ENCODE measurements around the gene PDP2. TPM values are rescaled to one million over a fixed set of nuclear protein-coding genes. Genes with fewer than 3 reads are reported as not detected.

Gene PDP2
- polyA plus RNA-seq, 1 donor (not counting 4 experiments of a cell fraction or from before 2014, with no cell fraction given), result 18.5 TPM

DNA sequence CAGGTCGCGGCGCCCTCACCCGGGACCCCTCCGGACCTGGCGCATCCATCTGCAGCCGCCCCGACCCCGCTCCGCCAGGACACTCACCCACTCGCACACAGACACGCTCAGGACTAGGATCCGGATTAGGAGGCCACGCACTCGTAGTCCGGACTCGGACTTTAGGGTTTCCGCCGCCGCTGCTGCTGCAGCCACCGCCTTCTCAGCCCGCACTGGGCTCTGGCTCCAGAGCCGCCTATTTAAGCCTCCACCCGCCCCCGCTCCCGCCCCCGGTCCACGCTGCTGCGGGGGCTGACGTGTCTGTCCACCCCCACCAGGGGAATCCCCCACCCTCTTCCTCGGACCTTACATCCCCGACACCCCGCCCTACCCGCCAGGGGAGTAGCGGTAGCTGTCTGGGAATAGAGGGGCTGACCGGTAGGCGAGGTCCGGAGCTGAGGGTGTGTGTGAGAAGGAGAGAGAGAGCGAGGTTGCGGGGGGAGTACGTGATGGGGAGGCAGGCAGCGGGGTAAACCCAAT is 45.1 kb downstream of the PDP2 start, which contains the start of gene RRAD:
Gene RRAD, minus strand, starts transcription at position 214 of the 519 bp plus-strand sequence. CDS start 356 bp downstream, outside the sequence.
- dilution Hi-C loops (cut with MboI; ENCODE audit: extremely low pct_ligation_motif_present, low sequenced_read_pairs), result no loop called here
- no peaks in the 10 kb centered on the region for H3K36me3 ChIP-seq (ENCODE audit: control insufficient read depth in 2 of 2, extremely low read depth in 1 of 2, insufficient read depth in 2 of 2, low read length in 2 of 2)
- no peak within 1 kb of the TSS for H3K27ac ChIP-seq (ENCODE audit: control insufficient read depth, insufficient read depth, low read length)
- H4K20me1 ChIP-seq (ENCODE audit: control insufficient read depth, extremely low read depth, insufficient read depth, low read length), result no peaks in the 10 kb centered on the region
- H3K4me2 ChIP-seq (ENCODE audit: control insufficient read depth, extremely low read depth, insufficient read depth, low read depth, low read length), result peak within 1 kb of the TSS; percentile 54
- DNase-seq (ENCODE audit: low read depth, low spot score), result no peak
- H3K9me1 ChIP-seq (ENCODE audit: control insufficient read depth, extremely low read depth, insufficient read depth, low read length), result no peaks in the 10 kb centered on the region
- H3K9ac ChIP-seq (ENCODE audit: control insufficient read depth, extremely low read depth, insufficient read depth, low read length), result no peak within 1 kb of the TSS
- no peaks in the 10 kb centered on the region for H3K9me3 ChIP-seq (ENCODE audit: control insufficient read depth, low read depth, low read length)
- no peaks in the 10 kb centered on the region for H3K79me2 ChIP-seq (ENCODE audit: control insufficient read depth, insufficient read depth, low read length)
- H3K4me1 ChIP-seq (ENCODE audit: control insufficient read depth, extremely low read depth, insufficient read depth, low read length), result peaks cover 19% of the 10 kb centered on the region
- peaks cover 44% of the 10 kb centered on the region for H3K27me3 ChIP-seq (ENCODE audit: control insufficient read depth, extremely low read depth, insufficient read depth, low read length)
- no peak for FAIRE-seq
- no peak within 1 kb of the TSS for H2AFZ ChIP-seq (ENCODE audit: control insufficient read depth, low read length)
- peak within 1 kb of the TSS in 2 of 3 experiments; percentile 13 to 20 for H3K4me3 ChIP-seq (ENCODE audit: control insufficient read depth in 2 of 3, extremely low read depth in 1 of 3, insufficient read depth in 2 of 3, low read depth in 1 of 3, low read length in 3 of 3)
- TF ChIP-seq, protein P1, sequence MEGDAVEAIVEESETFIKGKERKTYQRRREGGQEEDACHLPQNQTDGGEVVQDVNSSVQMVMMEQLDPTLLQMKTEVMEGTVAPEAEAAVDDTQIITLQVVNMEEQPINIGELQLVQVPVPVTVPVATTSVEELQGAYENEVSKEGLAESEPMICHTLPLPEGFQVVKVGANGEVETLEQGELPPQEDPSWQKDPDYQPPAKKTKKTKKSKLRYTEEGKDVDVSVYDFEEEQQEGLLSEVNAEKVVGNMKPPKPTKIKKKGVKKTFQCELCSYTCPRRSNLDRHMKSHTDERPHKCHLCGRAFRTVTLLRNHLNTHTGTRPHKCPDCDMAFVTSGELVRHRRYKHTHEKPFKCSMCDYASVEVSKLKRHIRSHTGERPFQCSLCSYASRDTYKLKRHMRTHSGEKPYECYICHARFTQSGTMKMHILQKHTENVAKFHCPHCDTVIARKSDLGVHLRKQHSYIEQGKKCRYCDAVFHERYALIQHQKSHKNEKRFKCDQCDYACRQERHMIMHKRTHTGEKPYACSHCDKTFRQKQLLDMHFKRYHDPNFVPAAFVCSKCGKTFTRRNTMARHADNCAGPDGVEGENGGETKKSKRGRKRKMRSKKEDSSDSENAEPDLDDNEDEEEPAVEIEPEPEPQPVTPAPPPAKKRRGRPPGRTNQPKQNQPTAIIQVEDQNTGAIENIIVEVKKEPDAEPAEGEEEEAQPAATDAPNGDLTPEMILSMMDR (optimal IDR thresholded peaks at IDR 0.05 in 1 of 3, IDR thresholded peaks at IDR 0.05 in 1 of 3, conservative IDR thresholded peaks at IDR 0.05 in 1 of 3; ENCODE audit: extremely low read depth in 1 of 3, insufficient read depth in 2 of 3, low read length in 3 of 3), result no peak
- peak; percentile 3 for TF ChIP-seq EZH2 (IDR thresholded peaks at IDR 0.05; ENCODE audit: low read length)

GRCh38 chr16:66926171-66926947 is 46.0 kb downstream of the PDP2 start:
- no peaks in the 10 kb centered on the region for H4K20me1 ChIP-seq (ENCODE audit: control insufficient read depth, extremely low read depth, insufficient read depth, low read length)
- FAIRE-seq (no peak), DNase-seq (ENCODE audit: low read depth, low spot score) (no peak)
- H3K4me1 ChIP-seq (ENCODE audit: control insufficient read depth, extremely low read depth, insufficient read depth, low read length), result peaks cover 19% of the 10 kb centered on the region
- H3K9me3 ChIP-seq (ENCODE audit: control insufficient read depth, low read depth, low read length), result no peaks in the 10 kb centered on the region
- H3K27ac ChIP-seq (ENCODE audit: control insufficient read depth, insufficient read depth, low read length), result no peak overlapping the region
- no peak for TF ChIP-seq EZH2 (IDR thresholded peaks at IDR 0.05; ENCODE audit: low read length)
- TF ChIP-seq, protein P1 (optimal IDR thresholded peaks at IDR 0.05 in 1 of 3, IDR thresholded peaks at IDR 0.05 in 1 of 3, conservative IDR thresholded peaks at IDR 0.05 in 1 of 3; ENCODE audit: extremely low read depth in 1 of 3, insufficient read depth in 2 of 3, low read length in 3 of 3), result no peak
- H3K4me3 ChIP-seq (ENCODE audit: control insufficient read depth in 2 of 3, extremely low read depth in 1 of 3, insufficient read depth in 2 of 3, low read depth in 1 of 3, low read length in 3 of 3), result no peak overlapping the region
- H3K9me1 ChIP-seq (ENCODE audit: control insufficient read depth, extremely low read depth, insufficient read depth, low read length), result no peaks in the 10 kb centered on the region
- H3K36me3 ChIP-seq (ENCODE audit: control insufficient read depth in 2 of 2, extremely low read depth in 1 of 2, insufficient read depth in 2 of 2, low read length in 2 of 2), result no peaks in the 10 kb centered on the region
- no peak overlapping the region for H2AFZ ChIP-seq (ENCODE audit: control insufficient read depth, low read length)
- H3K27me3 ChIP-seq (ENCODE audit: control insufficient read depth, extremely low read depth, insufficient read depth, low read length), result peaks cover 38% of the 10 kb centered on the region
- dilution Hi-C loops (cut with MboI; ENCODE audit: extremely low pct_ligation_motif_present, low sequenced_read_pairs), result no loop called here
- no peak overlapping the region for H3K4me2 ChIP-seq (ENCODE audit: control insufficient read depth, extremely low read depth, insufficient read depth, low read depth, low read length)
- no peaks in the 10 kb centered on the region for H3K79me2 ChIP-seq (ENCODE audit: control insufficient read depth, insufficient read depth, low read length)
- no peak overlapping the region for H3K9ac ChIP-seq (ENCODE audit: control insufficient read depth, extremely low read depth, insufficient read depth, low read length)
